Subcutaneous adipose tissue (tissue), 4 donors: Measurements from ENCODE around the gene DPP6. TPM values are rescaled to one million over a fixed set of nuclear protein-coding genes. Genes with fewer than 3 reads are reported as not detected.

Experiments used
- CTCF ChIP-seq: fragments of 450-650 bp; IDR thresholded peaks from one replicate; pipeline ENCODE4 v1.5.1; 2016; ENCODE audit warnings: low read depth, mild to moderate bottlenecking, control low read depth, antibody characterized with exemption, moderate library complexity
- total RNA-seq, 4 donors: library from RNA; depleted of rRNA; stranded (reverse); fragments of >200 nt; gene quantifications; one replicate each; pipeline ENCODE4 v1.1.0, GENCODE V29; 2016

DPP6 gene
- total RNA-seq, 4 donors from 2014 or later = 0.19 to 2.0 (median 0.85) TPM; not detected in 1

GRCh38 chr7:154869436-154869835 is 817.2 kb downstream of the DPP6 start:
- no peak for TF ChIP-seq CTCF

GRCh38 chr7:154871507-154871906 is 819.3 kb downstream of the DPP6 start:
- no peak for TF ChIP-seq CTCF

GRCh38 chr7:154871928-154872750 is 819.9 kb downstream of the DPP6 start:
- no peak for TF ChIP-seq CTCF

- no peak for TF ChIP-seq CTCF
Measured at GRCh38 chr7:154872811-154873499, 820.8 kb downstream of the DPP6 start.

GRCh38 chr7:154873500-154874121 is 821.4 kb downstream of the DPP6 start:
- TF ChIP-seq CTCF = no peak

GRCh38 chr7:154874409-154875113 is 822.4 kb downstream of the DPP6 start:
- no peak for TF ChIP-seq CTCF

- TF ChIP-seq CTCF = no peak
Measured at GRCh38 chr7:154875297-154875696, 823.1 kb downstream of the DPP6 start.
